Upper lobe of left lung (tissue), 4 donors: ENCODE data around the gene OAS3.

Experiments used
- CTCF ChIP-seq, 6 experiments: fragments of 450-650 bp in 4 of 6; fragments of 200-600 bp in 2 of 6; sonication (generic) in 2 of 6; IDR thresholded peaks; one replicate each; pipeline ENCODE4 v1.5.1; 2016 to 2019; ENCODE audit warnings: antibody characterized with exemption in 6 of 6
- EP300 ChIP-seq, 4 donors: sonication (generic); formaldehyde crosslinking; IDR thresholded peaks; one replicate each; pipeline ENCODE4 v1.5.1; 2017; ENCODE audit warnings: antibody characterized with exemption in 4 of 4, control low read depth in 2 of 4
- POLR2A ChIP-seq, 4 donors: fragments of 450-650 bp; IDR thresholded peaks; one replicate each; pipeline ENCODE4 v1.5.1; 2016 to 2017; ENCODE audit warnings: antibody characterized with exemption in 4 of 4, mild to moderate bottlenecking in 2 of 4
- POLR2AphosphoS5 ChIP-seq, 2 donors: sonication (generic); formaldehyde crosslinking; IDR thresholded peaks; one replicate each; pipeline ENCODE4 v1.5.1; 2017; ENCODE audit warnings: antibody characterized with exemption in 2 of 2

GRCh38 chr12:112936264-112936663 lies 2.0 kb upstream of the OAS3 start:
- TF ChIP-seq CTCF (IDR thresholded peaks at IDR 0.05) (no peak), EP300 (IDR thresholded peaks at IDR 0.05) (no peak), POLR2AphosphoS5 (IDR thresholded peaks at IDR 0.05) (no peak), POLR2A (IDR thresholded peaks at IDR 0.05) (no peak)
